ENCODE results near the gene PISD.

Gene PISD

DNA sequence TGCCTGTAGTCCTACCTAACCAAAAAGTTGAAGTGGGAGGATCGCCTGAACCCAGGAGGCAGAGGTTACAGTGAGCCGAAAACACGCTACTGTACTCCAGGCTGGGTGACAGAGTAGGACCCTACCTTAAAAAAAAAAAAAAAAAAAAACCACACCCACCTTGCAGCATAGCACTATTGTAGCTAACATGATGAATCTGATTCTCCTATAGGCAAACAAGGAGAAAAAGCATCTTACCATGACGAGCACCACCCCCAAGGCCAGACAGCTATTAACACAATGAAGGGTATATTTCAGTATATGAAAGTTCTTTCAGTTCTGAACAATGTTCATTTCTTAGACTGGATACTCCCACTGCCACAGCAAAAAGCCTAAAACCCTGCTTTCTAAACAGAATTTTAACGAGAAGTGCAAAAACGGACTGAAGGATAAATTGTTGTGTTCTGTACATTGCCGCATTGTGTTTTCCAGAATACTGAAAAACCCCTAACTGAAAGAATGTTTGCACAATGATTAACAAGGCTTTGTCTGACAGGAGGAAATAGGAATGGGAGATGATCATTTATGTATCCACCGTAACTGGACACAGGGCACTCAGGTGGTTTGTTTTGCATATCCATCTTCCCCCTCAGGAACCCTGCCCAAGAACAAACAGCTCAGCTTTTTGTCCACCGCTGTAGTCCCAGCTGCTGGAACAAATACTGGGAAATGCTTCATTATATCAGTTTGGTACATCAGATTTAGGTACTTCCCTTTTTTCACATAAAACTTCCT is 8.9 kb downstream of the PISD start:
- no peak for DNase-seq (ENCODE audit: low read depth)

DNA sequence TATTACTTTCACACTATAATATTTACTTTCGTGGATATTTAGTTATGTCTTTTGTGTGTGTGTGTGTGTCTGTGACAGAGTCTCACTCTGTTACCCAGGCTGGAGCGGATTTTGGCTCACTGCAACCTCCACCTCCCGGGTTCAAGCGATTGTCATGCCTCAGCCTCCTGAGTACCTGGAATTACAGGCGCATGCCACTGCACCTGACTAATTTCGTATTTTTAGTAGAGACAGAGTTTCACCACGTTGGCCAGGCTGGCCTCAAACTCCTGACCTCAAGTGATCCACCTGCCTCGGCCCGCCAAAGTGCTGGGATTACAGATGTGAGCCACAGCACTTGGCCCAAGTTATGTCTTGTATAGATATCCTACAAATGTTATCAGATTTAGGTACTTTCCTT is 9.9 kb downstream of the PISD start:
- no peak for DNase-seq (ENCODE audit: low read depth)

DNA sequence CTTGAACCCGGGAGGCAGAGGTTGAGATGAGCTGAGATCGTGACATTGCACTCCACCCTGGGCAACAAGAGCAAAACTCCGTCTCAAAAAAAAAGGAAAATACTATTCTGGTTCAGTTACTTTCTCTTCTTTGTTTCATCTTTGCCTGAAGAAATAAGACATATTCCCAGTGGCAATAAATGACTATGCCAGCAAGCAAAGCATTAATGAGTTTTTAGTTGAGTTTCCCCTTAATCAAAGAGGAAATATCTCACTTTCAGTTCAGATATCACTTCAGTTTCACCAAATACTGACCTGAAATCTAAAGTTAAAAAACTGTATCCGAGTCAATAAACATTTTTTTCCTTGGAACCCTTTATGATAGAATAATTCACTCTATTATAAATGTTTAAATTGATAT is 10.4 kb downstream of the PISD start:
- DNase-seq (ENCODE audit: low read depth): no peak

DNA sequence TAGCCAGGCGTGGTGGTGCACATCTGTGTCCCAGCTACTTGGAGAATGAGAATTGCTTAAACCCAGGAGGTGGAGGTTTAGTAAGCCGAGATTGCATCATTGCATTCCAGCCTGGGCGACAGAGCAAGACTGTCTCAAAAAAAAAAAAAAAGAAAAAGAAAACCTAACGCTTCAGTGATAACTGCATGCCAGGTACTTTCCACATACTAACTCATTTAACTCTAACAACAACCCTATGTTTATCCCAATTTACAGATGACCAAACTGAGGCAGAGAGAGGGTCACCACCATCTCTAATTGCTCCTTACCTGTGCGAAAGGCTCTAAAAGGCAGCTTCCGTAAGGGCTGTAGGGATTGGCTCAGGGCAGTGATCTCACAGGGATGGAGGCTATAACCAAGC is 11.6 kb downstream of the PISD start:
- DNase-seq (ENCODE audit: low read depth): no peak

DNA sequence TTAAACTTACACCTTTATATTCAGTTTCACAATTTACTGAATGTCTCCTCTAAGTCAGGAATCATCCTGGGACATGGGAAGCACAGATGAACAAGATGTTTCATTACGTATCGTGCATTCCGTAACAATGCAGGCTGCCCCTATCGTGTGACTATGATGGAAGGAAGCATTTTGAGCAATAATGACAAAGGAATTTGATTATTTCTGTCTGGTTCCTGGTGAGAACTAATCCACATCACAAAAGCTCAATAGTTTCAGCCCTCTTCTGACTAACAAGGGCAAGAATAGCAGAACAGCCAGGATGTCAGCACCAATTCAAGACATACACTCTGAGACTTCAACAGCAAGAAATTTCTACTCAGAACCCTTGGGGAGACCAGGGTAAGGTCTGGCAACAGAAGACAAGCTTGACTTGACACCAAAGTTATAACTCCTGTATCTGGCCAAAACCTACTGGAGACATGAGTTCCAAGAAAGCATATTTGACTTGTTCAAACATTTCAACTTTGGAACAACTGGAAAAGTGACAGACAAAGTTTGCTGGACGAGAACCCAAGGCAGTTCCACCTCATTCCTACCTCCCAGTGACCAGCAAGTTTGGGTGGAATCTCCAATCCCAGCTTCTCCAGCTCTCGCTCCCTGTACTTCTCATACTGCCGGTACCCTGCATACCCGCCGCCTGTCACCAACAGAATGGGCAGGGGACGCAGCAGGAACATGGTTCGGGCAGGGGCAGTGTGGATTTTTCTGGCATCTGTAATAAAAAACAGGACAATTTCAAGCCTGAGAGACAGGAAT is 14.3 kb downstream of the PISD start:
- DNase-seq (ENCODE audit: low read depth): no peak

DNA sequence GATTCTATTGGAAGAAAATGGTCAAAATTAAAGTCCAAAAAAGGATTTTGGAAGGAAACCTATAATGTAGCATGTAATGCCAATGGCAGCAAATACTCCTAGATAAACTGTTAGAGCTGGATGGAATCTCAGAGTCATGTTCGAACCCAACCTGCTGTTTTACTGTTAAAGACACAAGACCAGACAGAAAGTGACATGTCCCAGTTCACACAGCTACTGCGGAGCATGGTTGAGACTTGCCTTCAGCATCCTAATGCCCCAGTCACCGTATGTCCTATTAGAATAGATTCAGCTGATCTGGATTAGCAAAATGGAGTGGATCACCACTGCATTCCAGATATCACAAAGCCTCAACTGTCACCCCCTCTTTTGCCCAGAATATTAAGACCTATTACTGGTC is 14.9 kb downstream of the PISD start:
- no peak for DNase-seq (ENCODE audit: low read depth)

DNA sequence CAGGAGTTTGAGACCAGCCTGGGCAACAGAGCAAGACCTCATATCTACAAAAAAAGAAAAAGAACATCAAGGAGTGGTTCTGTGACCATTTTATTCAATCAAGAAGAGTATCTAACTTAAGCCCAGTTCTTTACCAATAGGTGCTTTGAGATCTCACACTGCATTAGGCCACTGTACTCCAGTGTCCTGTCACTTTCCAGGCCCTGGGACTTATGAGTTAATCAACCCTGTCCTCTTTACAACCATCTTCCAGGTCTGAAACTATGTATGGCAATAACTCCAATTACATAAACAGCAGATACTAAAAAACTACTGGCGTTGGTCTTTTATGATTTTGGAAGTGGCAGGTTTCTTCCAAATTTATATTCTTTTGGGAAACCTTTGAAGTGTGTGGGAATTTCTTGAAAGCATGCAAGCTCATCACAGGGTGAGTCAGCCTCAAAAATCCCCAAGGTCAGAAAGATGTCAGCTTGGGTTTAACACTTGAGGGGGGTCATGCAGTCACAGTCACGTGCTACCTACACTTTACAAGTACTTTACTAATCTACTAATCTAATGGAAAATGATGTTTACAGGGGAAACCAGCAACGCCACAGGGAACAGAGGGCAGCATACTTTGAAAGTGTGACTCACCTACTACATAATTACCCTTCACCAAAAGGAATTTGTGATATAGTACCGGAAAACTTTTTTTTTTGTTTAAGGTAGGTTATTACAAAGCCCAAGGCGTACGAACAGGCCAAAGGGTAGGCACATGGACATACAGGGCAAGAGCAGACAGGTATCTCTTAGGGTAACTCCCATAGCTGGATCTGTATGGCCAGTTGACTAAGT is 15.6 kb downstream of the PISD start:
- DNase-seq (ENCODE audit: low read depth): peak; percentile 32

DNA sequence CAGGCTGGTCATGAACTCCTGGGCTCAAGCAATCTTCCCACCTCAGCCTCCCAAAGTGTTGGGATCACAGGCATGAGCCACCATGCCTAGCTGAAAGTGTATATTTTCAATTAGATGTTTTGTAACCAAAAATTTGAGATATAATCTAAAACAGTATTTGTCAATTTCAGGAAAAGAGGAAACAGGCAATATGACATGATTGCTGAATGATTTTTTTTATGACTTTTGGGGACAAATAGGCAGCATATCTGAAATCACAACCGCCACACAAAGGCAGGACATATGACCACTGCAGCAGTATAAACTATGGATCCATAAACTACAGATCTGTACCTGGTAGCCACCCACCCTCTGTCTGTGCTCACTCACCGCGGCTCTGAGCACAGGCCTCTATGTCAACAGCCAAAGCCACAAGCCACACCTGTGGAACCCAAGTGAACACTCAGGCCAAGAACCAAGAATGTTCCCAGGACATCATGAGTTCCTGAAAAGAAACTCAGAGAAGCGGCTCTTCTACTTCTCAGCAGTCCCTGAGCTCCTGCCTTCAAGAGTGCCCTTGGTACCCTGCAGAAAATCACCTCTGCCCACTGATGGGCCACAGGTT is 22.5 kb downstream of the PISD start:
- no peak for DNase-seq (ENCODE audit: low read depth)

DNA sequence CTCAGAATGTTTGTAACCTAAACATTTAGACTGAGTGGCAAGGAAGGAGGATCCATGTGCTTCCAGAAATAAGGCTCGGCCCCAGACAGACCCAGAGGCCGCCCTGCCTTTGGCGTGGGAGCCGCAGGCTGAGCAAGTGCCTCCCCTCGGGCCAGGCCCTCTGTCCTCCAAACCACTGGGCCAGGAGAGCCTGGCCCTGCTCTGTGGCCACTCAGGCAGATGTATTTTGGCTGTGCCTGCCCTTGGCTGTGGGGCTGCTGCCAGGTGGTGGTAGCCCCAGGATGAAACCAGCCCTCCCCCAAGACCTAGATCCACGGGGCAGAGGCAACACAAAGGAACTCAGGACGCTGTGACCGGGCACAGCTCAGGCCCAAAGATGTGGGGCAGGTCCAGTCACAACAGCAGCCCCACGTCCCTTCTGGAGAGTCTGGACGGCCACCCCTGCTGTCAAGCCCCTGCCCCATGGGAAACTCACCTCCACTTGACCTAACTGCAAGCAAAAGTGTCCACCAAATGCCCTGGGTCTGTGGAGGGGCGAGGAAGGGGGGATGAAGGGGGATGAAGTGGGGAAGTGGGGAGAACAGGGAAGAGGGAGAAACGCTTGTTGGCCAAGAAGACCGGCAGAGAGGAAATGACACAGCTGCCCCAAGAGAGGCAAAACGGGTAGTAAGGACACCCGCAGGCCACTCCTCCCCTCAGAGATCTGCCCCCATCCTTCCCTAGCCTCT is 24.0 kb downstream of the PISD start:
- no peak for DNase-seq (ENCODE audit: low read depth)

DNA sequence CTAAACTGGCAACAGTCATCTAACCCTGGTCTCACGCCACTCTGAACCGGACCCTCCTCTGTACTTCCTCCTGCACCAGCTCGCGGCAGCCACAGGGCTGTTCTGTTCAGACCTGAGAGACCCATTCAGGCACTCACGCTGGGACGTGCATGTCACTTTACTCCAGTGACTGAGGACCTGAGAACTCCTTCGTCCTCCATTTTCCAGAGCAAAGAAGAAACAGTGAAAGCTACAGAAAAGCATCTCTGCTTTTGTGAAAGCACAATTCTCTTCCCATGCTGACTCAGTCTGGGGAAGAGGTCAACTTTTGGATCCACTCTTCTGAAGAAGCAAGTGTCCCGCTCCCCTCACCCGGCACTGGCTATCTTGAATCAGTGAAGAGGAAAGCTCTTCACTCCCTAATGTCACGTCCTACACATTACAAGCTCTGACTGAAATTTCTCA is 24.5 kb downstream of the PISD start:
- no peak for DNase-seq (ENCODE audit: low read depth)

DNA sequence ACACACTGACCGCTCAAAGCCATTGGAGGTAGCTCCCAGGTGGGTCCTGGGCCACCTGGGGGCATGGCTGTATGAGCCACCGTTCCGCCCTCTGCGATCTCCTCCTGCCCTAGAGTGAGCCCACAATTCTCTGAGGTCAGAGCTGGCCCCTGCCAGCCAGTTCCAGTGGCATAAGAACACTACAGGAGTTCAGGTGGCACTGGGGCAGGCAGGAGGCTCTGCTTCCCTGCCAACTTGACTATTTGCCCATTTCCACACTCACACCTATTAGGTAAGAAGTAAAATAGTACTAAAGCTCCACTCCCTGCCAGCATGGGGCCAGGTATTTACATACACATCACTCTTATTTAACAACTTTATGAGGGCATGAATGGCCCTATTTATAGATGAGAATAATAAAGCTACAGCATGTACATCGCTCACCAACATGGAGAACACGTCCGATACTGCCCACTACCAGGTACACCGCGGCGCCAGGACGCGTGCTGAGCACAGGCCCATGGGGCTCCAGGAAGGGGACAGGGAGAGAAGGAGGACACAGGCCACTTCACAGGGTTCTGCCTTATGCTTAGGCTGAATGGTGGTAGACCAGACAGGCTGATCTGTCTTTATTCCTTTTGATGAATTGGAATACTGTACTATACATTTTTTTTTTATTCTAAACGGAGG is 26.2 kb downstream of the PISD start:
- no peak for DNase-seq (ENCODE audit: low read depth)

DNA sequence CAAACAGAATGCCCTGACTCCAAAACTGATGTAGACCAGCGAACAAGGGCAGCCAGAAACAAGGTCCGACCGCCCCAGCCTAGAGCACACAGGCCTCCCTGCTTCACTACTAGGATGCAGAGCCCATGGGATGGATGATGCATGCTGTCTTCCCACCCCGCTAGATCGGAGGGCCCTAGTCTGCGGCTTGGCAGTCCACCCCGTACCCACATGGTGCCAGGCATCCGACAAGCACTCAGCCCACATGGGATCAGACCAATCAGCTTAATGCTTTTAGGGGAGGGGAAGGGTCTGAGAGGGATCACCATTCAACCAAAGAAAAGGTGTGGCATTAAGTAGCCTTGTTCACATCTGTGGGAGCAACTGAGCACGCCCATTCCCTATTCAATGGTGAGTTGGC is 30.6 kb downstream of the PISD start:
- DNase-seq (ENCODE audit: low read depth): no peak

DNA sequence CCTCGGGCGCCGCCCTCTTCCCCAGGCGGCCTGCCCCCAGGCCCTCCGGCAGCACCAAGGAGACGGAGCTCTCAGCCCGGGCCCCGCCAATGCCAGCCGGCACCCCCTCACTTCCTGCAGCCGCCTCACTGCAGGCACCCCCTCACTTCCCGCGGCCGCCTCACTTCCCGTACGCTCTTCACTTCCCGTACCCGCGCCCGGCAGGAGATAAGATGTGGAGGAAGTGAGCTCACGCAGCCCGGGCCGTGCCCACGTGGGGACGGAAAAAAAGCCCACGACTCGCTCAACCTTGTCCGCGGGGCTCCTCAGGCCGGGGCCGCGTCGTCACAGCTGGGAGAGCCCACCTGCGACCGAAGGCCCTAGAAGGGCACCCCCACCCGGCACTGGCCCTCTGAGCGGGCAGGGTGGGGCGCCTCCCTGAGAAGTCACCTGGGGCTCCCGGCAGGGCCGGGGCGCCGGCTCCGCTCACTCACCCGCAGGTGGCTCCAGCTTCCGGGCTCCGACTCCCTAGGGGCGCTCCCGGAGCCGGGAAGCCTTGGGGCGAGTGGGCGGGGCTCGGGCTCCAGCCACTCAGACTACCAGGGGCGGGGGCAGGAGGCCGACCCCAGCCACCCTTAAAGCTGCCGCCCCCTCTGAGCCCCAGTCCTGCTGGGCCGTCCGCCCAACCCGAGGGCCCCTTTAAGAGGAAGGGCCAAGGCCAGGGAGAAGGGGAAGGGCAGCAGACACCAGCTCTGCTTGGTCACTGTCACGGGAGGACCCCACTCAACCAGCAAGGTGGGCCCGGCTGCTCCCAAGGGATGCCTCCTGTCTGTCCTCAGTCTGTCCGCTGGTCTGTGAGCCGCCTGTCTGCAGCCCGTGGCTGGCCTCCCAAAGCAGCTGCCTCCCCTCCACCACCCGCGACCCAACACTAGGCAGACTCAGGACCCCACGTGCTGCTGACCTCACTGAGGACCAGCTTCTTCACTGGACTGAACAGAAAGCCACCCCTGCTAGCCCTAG is 31.4 kb downstream of the PISD start:
- peak; percentile 84 for DNase-seq (ENCODE audit: low read depth)

DNA sequence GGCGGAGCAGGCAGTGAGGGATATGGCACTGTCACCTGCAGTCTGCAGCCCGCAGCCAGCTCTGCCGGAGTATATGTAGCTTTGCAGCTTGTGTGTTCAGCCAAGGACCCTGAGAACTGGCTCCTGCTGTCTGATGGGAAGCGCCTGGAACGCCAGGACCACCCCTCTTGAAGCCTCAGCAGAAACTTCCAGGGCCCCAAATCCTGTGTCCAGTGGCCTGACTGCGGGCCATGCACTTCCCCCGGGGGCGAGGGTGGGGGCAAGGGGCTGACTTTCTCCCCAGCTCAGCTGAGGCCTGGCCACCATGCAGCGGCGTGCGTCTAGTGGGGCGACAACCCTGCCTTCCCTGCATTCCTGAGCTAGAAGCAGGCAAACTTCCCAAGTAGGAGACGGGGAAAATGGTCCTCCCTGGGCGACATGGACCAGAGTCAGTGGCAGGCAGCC is 32.3 kb downstream of the PISD start:
- no peak for DNase-seq (ENCODE audit: low read depth)

DNA sequence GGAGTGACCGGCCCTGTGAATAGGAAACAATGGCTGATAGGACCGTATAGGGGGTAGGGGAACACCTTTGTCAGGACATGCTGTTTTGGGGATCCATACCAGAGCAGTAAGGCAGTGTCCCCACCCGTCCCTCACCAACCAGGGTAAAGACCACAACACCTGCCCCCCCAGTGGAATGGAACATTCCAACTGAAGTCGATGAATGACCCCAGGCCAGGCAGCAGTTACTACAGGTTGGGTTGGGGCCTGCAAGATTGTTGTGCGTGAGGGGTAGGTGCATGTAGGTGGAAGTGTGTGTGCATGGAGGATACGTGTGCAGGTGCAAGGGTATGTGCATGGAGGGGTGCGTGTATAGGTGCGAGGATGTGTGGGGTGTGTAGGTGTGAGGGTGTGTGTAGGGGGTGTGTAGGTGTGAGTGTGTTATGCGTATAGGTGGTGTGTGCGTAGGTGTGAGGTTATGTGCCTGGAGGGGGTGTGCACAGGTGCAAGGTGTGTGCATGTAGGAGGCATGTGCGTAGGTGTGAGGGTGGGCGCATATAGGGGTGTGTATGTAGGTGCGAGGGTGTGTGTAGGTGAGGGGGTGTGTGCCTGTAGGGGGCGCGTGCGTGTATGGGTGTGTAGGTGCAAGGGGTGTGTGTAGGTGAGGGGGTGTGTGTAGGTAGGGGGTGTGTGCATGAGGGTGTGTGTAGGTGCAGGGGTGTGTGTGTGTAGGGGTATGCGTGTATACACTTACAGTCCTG is 32.9 kb downstream of the PISD start:
- peak; percentile 36 for DNase-seq (ENCODE audit: low read depth)

DNA sequence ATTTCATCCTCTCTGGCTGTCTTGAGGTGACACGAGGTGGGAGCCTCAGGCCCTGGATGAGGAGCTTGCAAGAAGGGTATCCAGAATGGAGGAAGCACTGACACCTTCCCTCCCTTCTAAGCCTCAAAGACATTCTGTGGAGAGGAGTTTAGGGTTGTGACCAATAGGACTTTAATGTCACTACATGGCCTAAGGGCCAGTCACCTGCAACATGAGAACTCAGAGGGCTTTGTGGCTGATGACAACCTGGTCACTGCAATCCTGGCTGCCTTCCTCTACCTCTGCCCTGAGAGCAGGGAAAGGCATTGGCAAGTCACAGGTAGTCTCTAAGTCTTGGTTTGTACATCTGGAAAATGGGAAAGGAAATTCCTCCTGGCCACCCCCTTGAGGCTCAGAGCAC is 33.7 kb downstream of the PISD start:
- no peak for DNase-seq (ENCODE audit: low read depth)

DNA sequence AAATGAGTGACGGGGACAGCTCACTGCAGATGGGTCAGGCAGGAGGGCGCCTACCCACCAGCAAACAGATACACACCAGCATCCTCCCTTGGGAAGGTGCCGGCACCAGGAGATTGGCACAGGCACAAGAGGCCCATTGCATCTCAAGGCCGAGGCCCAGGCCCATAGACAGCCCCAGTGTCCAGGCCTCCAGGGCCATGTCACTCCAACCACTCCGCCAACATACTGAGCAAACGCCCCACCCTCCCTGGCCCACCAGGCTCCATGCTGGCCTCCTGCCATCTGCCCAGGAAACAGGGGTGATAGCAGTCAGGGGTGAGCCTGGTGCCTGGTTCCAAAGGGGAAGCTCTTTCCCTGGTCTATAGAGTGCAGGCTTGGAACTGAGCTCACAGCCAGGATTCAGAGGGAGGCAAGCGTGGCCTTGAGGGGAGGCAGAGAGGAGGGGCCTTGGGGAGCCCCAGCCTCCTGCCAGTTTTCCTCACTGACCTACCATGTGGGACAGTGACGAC is 34.7 kb downstream of the PISD start:
- no peak for DNase-seq (ENCODE audit: low read depth)

DNA sequence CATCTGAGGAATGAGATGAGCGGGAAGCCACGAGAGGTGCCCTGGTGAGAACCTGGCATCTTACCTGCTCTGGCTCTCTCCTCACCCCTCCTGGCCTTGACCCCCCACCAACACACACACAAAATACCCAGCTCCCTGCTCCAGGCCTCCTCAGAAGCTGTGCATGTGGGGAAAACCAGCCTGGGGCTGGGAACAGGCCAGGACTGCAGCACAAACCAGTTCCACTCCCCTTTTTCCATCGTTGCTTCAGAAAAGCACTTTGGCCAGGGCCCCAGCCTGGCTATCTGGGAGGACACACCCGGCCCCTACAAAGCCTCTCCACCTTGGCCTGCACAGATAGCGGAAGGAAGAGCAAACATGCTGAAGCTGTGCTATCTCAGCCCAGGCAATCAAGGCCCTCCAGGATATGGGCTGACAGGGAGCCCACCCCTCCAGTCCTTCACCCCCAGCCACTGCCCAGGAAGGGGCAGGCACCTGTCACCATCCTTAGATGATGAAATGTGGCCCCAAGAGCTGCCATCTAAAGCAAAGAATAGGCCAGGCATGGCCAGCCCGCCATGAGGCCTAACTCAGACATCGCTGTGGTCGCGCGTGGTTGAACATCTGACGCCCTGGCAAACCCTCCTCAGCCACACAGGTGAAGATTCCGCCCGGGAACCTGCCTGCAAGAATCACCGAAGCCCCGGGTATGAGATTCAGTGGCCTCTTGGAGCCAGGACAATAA is 35.4 kb downstream of the PISD start:
- DNase-seq (ENCODE audit: low read depth): no peak
